GM12872 (cell line): ENCODE measurements around the gene ADAMTS17.

Experiments used
- CTCF ChIP-seq: IDR thresholded peaks from 3 replicates; pipeline ENCODE4 v1.5.1; 2011; ENCODE audit warnings: low read depth, mild to moderate bottlenecking, low read length, moderate library complexity; ENCODE audit not compliant: insufficient read depth

The ADAMTS17 gene

GRCh38 chr15:99998661-99999101 lies 343.1 kb downstream of the ADAMTS17 start:
- TF ChIP-seq CTCF, result no peak

- TF ChIP-seq CTCF, result no peak
Observed at GRCh38 chr15:99997112-99997651, 344.6 kb downstream of the ADAMTS17 start.

- TF ChIP-seq CTCF, result no peak
Observed at GRCh38 chr15:99996660-99997059, 345.1 kb downstream of the ADAMTS17 start.

GRCh38 chr15:99995543-99995942 lies 346.2 kb downstream of the ADAMTS17 start:
- TF ChIP-seq CTCF, result no peak

GRCh38 chr15:99994849-99995248 lies 346.9 kb downstream of the ADAMTS17 start:
- TF ChIP-seq CTCF, result no peak

GRCh38 chr15:99993681-99994131 lies 348.1 kb downstream of the ADAMTS17 start:
- no peak for TF ChIP-seq CTCF

GRCh38 chr15:99993262-99993661 lies 348.5 kb downstream of the ADAMTS17 start:
- no peak for TF ChIP-seq CTCF

GRCh38 chr15:99992611-99993231 lies 349.1 kb downstream of the ADAMTS17 start:
- no peak for TF ChIP-seq CTCF
